OCI-LY7 (cell line): ENCODE results near the gene ZNHIT1. TPM values are rescaled to one million over a fixed set of nuclear protein-coding genes. Genes with fewer than 3 reads are reported as not detected.

Experiments
- BruUV-seq: library from RNA; stranded (reverse); fragments of 400-500 nt; replicated peaks from 2 replicates; lab custom pipeline; 2021; lab: Mats Ljungman, UMichigan
- CTCF ChIA-PET: fragments of 300-600 bp; sonication (Branson Sonifier 250); formaldehyde crosslinking; loops from one replicate; lab custom pipeline; 2022; ENCODE audit warnings: antibody characterized with exemption; ENCODE audit not compliant: unreplicated experiment; lab: Charles Lee
- POLR2A ChIA-PET: fragments of 300-600 bp; sonication (Branson Sonifier 250); formaldehyde crosslinking; loops from one replicate; lab custom pipeline; 2022; ENCODE audit warnings: antibody characterized with exemption; lab: Charles Lee
- DNase-seq: peaks from one replicate; pipeline ENCODE4 v3.0.0-alpha.2; 2015; ENCODE audit warnings: low spot score
- H2AFZ ChIP-seq: fragments of 200-600 bp; sonication (generic), shearing (Covaris generic); 2 replicates; pipeline ENCODE4 v1.6.1; 2014; ENCODE audit warnings: mild to moderate bottlenecking, antibody characterized with exemption, low read length, moderate library complexity
- H3K27ac ChIP-seq: fragments of 200-600 bp; sonication (generic); 2 replicates; pipeline ENCODE4 v1.5.1; 2014; ENCODE audit warnings: mixed run types, low read depth, mild to moderate bottlenecking, moderate library complexity, low read length, inconsistent platforms; ENCODE audit not compliant: poor library complexity, severe bottlenecking
- H3K36me3 ChIP-seq: fragments of 200-600 bp; sonication (generic); 2 replicates; pipeline ENCODE4 v1.6.1; 2014; ENCODE audit warnings: mild to moderate bottlenecking, antibody characterized with exemption, low read length, moderate library complexity, mixed read lengths; ENCODE audit not compliant: insufficient read depth
- H3K4me1 ChIP-seq: fragments of 200-600 bp; sonication (generic); 2 replicates; pipeline ENCODE4 v1.5.1; 2014; ENCODE audit warnings: mild to moderate bottlenecking, low read length; ENCODE audit not compliant: insufficient read depth, poor library complexity, severe bottlenecking
- H3K4me2 ChIP-seq: fragments of 200-600 bp; sonication (generic); 2 replicates; pipeline ENCODE4 v1.6.1; 2014; ENCODE audit warnings: mild to moderate bottlenecking, low read length
- H3K4me3 ChIP-seq: fragments of 200-600 bp; sonication (generic); 2 replicates; pipeline ENCODE4 v1.5.1; 2014; ENCODE audit warnings: mild to moderate bottlenecking, low read depth, low read length; ENCODE audit not compliant: poor library complexity, severe bottlenecking
- H3K79me2 ChIP-seq: fragments of 200-600 bp; sonication (generic); 2 replicates; pipeline ENCODE4 v1.6.1; 2016; ENCODE audit warnings: low read depth, mild to moderate bottlenecking, low read length, moderate library complexity, mixed read lengths; ENCODE audit not compliant: insufficient read depth
- H3K9me2 ChIP-seq: fragments of 200-600 bp; sonication (generic); 2 replicates; pipeline ENCODE4 v1.6.1; 2016; ENCODE audit warnings: mild to moderate bottlenecking, low read length, mixed read lengths; ENCODE audit not compliant: insufficient read depth
- H3K9me3 ChIP-seq: fragments of 200-600 bp; sonication (generic); 2 replicates; pipeline ENCODE4 v1.6.1; 2014; ENCODE audit warnings: mild to moderate bottlenecking, mixed run types, low read length, mixed read lengths
- H4K20me1 ChIP-seq: fragments of 200-600 bp; sonication (generic); 2 replicates; pipeline ENCODE4 v1.6.1; 2014; ENCODE audit warnings: mild to moderate bottlenecking, antibody characterized with exemption, low read length, moderate library complexity, mixed read lengths; ENCODE audit not compliant: insufficient read depth
- EZH2phosphoT487 ChIP-seq: fragments of 200-600 bp; sonication (generic); IDR thresholded peaks from 2 replicates; pipeline ENCODE4 v1.6.1; 2018; ENCODE audit warnings: low read depth, borderline replicate concordance, mild to moderate bottlenecking, mixed run types, antibody characterized with exemption, low read length, moderate library complexity, mixed read lengths
- intact Hi-C: fragments of 100-400 bp; cut with micrococcal nuclease; formaldehyde crosslinking; loops from one replicate; pipeline ENCODE4 v1.10.0; 2022; ENCODE audit not compliant: unreplicated experiment
- total RNA-seq, 2 experiments: library from RNA; depleted of rRNA in 1 of 2; stranded (reverse); fragments of >200 nt in 1 of 2; shearing (Covaris generic) in 1 of 2; gene quantifications; 2 replicates each; pipeline ENCODE4 v1.2.3, GENCODE V29; 2014 to 2022
- TF ChIP-seq, protein P1 (sequence below): fragments of 200-600 bp; sonication (generic); conservative IDR thresholded peaks from 2 replicates; pipeline ENCODE4 v1.5.1; 2014; ENCODE audit warnings: mild to moderate bottlenecking, antibody characterized with exemption, low read length, moderate library complexity, mixed read lengths

The ZNHIT1 gene
- total RNA-seq, 2 experiments from 2014 or later: 44.3 to 77.3 TPM

DNA sequence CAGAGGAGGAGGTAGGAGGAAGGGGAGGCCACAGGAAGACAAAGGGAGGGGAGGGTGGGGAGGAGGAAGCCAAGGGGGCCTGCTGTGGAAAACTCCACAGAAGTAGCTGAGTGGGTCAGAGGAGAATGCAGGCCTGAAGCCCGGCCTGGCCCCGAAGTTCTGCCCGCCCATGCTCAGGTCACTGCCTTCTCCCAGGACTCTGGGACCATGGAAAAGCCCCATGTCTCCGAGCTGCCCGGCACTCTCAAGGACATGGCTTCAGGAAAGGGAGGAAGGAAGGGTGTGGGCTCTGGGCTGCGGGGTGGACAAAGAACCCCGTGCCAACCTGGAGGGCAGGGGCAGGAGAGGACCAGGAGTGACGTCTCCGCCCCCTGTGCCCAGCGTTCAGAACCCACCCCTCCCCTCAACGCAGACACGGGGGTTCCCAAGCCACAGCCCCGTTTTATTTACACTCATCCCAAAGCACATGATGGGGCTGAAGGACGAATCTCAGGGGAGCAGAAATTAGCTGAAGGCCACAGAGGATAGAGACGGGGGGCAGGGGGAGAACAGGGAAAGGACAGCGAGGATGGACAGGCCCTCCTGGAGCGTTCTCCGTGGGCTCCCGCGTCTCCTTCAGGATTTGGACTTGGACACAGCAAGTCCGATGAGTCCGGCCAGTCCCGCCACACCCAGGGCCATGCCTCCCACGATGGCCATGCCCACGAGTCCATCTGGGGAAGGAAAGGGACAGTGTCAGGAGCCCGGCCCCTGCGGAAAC, 21.4 kb downstream of the ZNHIT1 start:
- peaks cover 15% of the 10 kb centered on the region; the same call in 1 of the 2 replicates for H3K79me2 ChIP-seq
- CTCF ChIA-PET: no interaction called here
- H3K36me3 ChIP-seq: peaks cover 47% of the 10 kb centered on the region; the same call in 1 of the 2 replicates
- intact Hi-C loops: no loop called here
- no peak overlapping the region for H2AFZ ChIP-seq
- POLR2A ChIA-PET: no interaction called here
- TF ChIP-seq EZH2phosphoT487: no peak
- TF ChIP-seq, protein P1, sequence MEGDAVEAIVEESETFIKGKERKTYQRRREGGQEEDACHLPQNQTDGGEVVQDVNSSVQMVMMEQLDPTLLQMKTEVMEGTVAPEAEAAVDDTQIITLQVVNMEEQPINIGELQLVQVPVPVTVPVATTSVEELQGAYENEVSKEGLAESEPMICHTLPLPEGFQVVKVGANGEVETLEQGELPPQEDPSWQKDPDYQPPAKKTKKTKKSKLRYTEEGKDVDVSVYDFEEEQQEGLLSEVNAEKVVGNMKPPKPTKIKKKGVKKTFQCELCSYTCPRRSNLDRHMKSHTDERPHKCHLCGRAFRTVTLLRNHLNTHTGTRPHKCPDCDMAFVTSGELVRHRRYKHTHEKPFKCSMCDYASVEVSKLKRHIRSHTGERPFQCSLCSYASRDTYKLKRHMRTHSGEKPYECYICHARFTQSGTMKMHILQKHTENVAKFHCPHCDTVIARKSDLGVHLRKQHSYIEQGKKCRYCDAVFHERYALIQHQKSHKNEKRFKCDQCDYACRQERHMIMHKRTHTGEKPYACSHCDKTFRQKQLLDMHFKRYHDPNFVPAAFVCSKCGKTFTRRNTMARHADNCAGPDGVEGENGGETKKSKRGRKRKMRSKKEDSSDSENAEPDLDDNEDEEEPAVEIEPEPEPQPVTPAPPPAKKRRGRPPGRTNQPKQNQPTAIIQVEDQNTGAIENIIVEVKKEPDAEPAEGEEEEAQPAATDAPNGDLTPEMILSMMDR: no peak
- no TSS peak for BruUV-seq
- no peaks in the 10 kb centered on the region for H3K9me3 ChIP-seq
- no peak overlapping the region for H3K4me3 ChIP-seq
- H3K9me2 ChIP-seq: no peaks in the 10 kb centered on the region
- no peaks in the 10 kb centered on the region for H4K20me1 ChIP-seq
- H3K27ac ChIP-seq: no peak overlapping the region
- DNase-seq: no peak
- H3K4me1 ChIP-seq: peaks cover 9% of the 10 kb centered on the region
- H3K4me2 ChIP-seq: no peak overlapping the region

DNA sequence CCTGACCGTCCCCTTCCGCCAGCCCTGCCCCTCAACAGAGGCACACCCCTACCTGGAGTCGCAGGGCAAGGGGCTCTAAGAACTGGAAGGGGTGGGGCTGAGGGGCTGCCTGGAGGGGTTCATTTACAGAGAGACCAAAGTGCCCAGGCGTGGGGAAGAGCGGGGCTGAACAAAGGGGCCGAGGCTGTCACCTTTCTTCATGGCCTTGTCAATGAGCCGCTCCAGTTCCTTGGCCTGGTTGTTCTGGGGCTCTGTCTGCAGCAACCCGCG, 21.9 kb downstream of the ZNHIT1 start:
- Histone ChIP-seq H3K9me3 (no peaks in the 10 kb centered on the region), H3K9me2 (no peaks in the 10 kb centered on the region), H3K4me3 (no peak overlapping the region), H3K4me1 (peaks cover 9% of the 10 kb centered on the region), H3K79me2 (peaks cover 15% of the 10 kb centered on the region; the same call in 1 of the 2 replicates), H3K4me2 (no peak overlapping the region), H2AFZ (no peak overlapping the region), H3K36me3 (peaks cover 47% of the 10 kb centered on the region; the same call in 1 of the 2 replicates), H3K27ac (no peak overlapping the region), H4K20me1 (no peaks in the 10 kb centered on the region)
- DNase-seq: no peak
- BruUV-seq: no TSS peak
- CTCF ChIA-PET: no interaction called here
- POLR2A ChIA-PET: no interaction called here
- intact Hi-C loops: loop anchor here (5.0 kb wide), 1 partner anchor 42 kb away; no protein-coding TSS in a partner anchor
- TF ChIP-seq, protein P1: no peak
- TF ChIP-seq EZH2phosphoT487: no peak
